ENCODE results near the gene CDH13.

DNA sequence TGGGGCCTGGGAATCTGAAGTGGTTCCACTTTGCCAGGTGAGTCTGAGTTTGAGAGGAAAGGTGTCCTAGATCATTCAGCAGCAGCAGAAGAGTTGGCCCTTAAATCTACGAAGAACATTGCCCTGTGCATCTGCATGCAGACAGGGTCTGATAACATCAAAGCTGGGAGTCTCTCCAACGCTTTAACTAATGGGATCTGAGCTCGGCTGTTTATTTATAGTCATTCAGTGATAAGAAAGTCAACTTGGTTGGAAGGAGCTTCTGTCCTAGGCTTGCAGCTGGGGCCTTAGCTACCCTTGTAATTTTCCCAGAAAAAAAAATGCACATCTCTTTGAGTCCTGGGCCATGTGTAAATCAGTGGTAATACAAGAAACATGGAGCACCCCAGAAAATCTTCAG is 763.0 kb downstream of the CDH13 start:
- TF ChIP-seq, protein P1, sequence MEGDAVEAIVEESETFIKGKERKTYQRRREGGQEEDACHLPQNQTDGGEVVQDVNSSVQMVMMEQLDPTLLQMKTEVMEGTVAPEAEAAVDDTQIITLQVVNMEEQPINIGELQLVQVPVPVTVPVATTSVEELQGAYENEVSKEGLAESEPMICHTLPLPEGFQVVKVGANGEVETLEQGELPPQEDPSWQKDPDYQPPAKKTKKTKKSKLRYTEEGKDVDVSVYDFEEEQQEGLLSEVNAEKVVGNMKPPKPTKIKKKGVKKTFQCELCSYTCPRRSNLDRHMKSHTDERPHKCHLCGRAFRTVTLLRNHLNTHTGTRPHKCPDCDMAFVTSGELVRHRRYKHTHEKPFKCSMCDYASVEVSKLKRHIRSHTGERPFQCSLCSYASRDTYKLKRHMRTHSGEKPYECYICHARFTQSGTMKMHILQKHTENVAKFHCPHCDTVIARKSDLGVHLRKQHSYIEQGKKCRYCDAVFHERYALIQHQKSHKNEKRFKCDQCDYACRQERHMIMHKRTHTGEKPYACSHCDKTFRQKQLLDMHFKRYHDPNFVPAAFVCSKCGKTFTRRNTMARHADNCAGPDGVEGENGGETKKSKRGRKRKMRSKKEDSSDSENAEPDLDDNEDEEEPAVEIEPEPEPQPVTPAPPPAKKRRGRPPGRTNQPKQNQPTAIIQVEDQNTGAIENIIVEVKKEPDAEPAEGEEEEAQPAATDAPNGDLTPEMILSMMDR (IDR thresholded peaks at IDR 0.05; ENCODE audit: poor library complexity) = no peak
- no peak for TF ChIP-seq EZH2 (IDR thresholded peaks at IDR 0.05; ENCODE audit: borderline replicate concordance)

All from hepatocyte (in vitro differentiated cells).